ENCODE measurements around the gene CYREN.
A peak's percentile ranks its signal among the peaks of the same experiment; 100 is the strongest.

The CYREN gene

DNA sequence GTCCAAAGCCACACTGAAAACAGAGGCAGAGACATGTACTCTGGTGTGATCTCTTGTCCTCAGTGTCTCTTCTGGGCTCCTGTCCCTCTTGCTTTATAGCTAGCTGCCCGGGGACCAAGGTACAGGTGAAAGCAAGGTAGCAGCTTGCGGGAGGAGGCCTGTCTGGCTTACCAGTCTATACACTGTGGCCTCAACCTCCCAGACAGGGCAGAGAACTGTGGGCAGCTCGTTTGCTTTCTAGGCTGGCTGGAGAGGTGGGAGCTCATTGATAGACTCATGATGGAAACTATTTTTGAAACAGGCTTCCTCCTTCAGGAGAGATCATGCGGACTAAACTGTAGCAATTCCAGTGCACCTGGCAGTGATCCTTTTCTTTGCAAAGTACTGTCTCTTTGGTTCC, 4.6 kb downstream of the CYREN start:
- DNase-seq (ENCODE audit: low read depth), result no peak
- TF ChIP-seq, protein P1, sequence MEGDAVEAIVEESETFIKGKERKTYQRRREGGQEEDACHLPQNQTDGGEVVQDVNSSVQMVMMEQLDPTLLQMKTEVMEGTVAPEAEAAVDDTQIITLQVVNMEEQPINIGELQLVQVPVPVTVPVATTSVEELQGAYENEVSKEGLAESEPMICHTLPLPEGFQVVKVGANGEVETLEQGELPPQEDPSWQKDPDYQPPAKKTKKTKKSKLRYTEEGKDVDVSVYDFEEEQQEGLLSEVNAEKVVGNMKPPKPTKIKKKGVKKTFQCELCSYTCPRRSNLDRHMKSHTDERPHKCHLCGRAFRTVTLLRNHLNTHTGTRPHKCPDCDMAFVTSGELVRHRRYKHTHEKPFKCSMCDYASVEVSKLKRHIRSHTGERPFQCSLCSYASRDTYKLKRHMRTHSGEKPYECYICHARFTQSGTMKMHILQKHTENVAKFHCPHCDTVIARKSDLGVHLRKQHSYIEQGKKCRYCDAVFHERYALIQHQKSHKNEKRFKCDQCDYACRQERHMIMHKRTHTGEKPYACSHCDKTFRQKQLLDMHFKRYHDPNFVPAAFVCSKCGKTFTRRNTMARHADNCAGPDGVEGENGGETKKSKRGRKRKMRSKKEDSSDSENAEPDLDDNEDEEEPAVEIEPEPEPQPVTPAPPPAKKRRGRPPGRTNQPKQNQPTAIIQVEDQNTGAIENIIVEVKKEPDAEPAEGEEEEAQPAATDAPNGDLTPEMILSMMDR (IDR thresholded peaks at IDR 0.05; ENCODE audit: low read length, missing control alignments), result no peak
- no peak overlapping the region for H3K4me3 ChIP-seq (replicated peaks; ENCODE audit: low read depth, low read length)

DNA sequence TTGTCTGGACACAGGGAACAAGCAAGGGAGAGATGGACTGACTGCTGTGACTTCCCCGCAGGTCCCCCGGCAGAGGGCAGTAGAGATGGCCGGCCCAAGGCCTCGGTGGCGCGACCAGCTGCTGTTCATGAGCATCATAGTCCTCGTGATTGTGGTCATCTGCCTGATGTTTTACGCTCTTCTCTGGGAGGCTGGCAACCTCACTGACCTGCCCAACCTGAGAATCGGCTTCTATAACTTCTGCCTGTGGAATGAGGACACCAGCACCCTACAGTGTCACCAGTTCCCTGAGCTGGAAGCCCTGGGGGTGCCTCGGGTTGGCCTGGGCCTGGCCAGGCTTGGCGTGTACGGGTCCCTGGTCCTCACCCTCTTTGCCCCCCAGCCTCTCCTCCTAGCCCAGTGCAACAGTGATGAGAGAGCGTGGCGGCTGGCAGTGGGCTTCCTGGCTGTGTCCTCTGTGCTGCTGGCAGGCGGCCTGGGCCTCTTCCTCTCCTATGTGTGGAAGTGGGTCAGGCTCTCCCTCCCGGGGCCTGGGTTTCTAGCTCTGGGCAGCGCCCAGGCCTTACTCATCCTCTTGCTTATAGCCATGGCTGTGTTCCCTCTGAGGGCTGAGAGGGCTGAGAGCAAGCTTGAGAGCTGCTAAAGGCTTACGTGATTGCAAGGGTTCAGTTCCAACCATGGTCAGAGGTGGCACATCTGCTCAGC, 6.0 kb downstream of the CYREN start:
- no peak overlapping the region for H3K4me3 ChIP-seq (replicated peaks; ENCODE audit: low read depth, low read length)
- DNase-seq (ENCODE audit: low read depth), result no peak
- TF ChIP-seq, protein P1 (IDR thresholded peaks at IDR 0.05; ENCODE audit: low read length, missing control alignments), result no peak

DNA sequence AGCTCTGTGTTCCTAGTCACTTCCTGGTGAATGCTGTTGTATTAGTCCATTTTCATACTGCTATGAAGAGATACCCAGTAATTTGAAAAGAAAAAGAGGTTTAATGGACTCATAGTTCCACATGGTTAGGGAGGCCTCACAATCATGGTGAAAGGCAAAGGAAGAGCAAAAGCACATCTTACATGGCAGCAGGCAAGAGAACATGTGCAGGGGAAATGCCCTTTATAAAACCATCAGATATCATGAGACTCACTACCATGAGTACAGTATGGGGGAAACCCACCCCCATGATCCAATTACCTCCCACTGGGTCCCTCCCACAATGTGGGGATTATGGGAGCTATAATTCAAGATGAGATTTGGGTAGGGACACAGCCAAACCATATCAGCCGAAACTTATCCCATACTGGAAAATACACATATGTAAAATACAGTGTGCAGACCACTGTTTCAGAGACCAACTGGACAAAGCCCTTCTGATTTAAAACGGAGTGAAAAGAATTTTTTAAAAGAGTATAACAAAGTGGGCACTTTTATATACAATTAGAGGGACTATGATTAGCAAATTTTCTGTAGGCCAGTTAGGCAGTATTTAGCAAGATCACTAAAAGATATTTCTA, 8.0 kb downstream of the CYREN start:
- DNase-seq (ENCODE audit: low read depth), result no peak
- TF ChIP-seq, protein P1 (IDR thresholded peaks at IDR 0.05; ENCODE audit: low read length, missing control alignments), result no peak
- no peak overlapping the region for H3K4me3 ChIP-seq (replicated peaks; ENCODE audit: low read depth, low read length)

DNA sequence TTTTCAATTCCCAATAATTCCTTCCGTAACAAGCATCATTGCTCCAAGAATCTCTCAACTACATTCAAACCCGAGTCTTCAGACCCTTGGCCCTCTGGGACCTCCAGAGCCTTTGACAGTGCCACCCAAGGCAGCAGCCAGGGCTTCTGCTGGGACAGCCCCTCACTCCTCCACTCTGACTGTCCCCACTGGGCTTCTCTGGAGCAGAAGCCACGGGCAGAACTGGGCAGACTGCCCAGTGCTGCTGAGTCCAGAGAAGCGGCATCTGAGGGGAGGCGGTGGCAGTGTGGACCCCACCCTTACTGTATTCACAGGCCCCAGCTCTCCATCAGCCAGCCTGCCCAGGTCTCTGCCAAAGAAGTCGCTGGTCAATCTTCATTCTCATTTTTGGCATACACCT, 8.8 kb downstream of the CYREN start:
- no peak for DNase-seq (ENCODE audit: low read depth)
- TF ChIP-seq, protein P1 (IDR thresholded peaks at IDR 0.05; ENCODE audit: low read length, missing control alignments), result no peak
- no peak overlapping the region for H3K4me3 ChIP-seq (replicated peaks; ENCODE audit: low read depth, low read length)

DNA sequence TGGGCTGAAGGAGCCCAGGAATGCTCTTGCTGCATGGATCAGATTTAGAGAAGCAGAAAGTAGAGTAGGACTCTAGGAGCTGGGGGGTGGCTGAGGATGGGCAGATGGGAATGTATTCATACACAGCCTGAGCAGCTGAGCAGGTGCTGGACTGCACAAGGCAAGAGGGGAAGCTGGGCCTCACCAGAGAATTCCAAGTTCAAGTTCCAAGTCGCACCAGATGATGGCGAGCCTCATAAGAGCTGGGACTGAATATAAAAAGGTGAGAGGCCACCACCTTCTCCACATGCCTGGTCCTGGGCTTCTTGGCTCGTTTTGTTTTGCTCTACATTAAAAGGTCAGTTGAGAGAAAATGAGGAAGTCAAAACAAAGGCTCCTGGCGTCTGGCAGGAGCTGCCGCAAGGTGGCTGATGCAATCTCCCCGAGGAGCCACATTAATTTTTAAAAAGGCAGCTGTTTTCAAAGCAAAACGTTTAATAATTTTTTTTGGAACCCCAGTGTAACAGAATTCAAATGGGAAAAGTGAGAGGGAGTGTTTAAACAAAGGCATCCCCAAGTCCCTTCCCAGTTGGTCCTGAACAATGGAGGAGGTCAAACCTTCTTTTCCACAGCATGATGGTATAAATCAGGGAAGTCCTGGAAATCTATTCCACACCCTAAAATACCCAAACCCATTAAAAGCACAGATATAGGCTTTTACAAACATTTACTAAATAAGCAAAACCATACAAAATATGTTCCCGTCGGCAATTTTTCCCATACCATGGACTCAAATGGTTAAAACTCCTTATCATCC, 9.5 kb downstream of the CYREN start:
- DNase-seq (ENCODE audit: low read depth), result peak; percentile 18
- TF ChIP-seq, protein P1 (IDR thresholded peaks at IDR 0.05; ENCODE audit: low read length, missing control alignments), result no peak
- H3K4me3 ChIP-seq (replicated peaks; ENCODE audit: low read depth, low read length), result no peak overlapping the region

DNA sequence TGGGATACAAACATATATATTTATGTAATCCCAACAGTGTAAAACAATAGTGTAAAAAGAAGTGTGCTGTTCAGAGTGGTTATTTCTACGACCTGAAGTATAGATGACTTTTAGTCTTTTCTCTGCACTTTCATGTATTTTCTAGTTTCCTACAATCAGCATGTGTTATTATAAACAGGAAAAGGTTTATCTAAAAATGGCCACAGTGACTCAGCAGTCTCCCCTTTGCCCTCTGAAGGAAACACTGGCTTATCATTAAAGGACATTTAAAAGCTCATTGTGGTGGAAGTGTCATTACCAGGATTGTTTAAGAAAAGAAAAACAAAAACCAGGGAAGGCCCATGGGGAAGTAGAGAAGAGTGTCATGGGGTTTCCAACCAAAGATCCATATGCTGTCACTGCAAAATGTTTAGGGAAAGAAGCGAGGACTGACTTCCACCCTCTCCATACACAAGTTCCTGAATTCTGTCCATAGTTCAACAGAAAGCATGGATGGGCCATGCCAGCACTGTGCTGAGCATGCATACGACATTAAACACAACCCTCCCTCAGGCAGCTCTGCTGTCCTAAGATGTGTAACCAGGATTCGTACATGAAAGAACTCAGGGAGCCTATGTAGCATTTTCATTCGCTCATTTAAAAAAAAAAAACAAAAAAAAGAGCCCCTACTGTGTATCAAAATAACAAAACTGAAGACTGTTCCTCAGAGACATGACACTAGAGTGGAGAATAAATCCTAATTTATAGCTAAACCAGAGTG, 10.2 kb downstream of the CYREN start:
- H3K4me3 ChIP-seq (replicated peaks; ENCODE audit: low read depth, low read length), result no peak overlapping the region
- DNase-seq (ENCODE audit: low read depth), result peak; percentile 49

More for the DNA sequence above, 10.2 kb downstream of the CYREN start:
- TF ChIP-seq, protein P1 (IDR thresholded peaks at IDR 0.05; ENCODE audit: low read length, missing control alignments), result no peak
